Left lung (tissue), 10 donors: ENCODE measurements around the gene POLR2I. TPM values are rescaled to one million over a fixed set of nuclear protein-coding genes. Genes with fewer than 3 reads are reported as not detected.
"Not testable (repeated sequence)": the region's sequence is repeated elsewhere in the genome, so short reads cannot be mapped to it uniquely, and the experiment has no call there.

Experiments
- ATAC-seq: fragments of 200-7000 bp; cut with Tn5 transposase; one replicate; pipeline ENCODE4 v1.9.1; 2020; ENCODE audit warnings: moderate library complexity
- DNase-seq, 4 donors: peaks; one replicate each; pipeline ENCODE4 v3.0.0-alpha.2; 2013 to 2020
- H3K27ac ChIP-seq, 2 donors: fragments of 200-600 bp; sonication (generic) in 1 of 2; one replicate each; pipeline versions ENCODE4 v1.5.0 to v1.8.0; 2020 to 2021
- H3K27me3 ChIP-seq, 2 donors: fragments of 200-600 bp; sonication (generic) in 1 of 2; one replicate each; pipeline versions ENCODE4 v1.5.0 to v1.8.0; 2020 to 2021
- H3K36me3 ChIP-seq, 2 donors: fragments of 200-600 bp; sonication (generic) in 1 of 2; one replicate each; pipeline versions ENCODE4 v1.5.0 to v1.8.0; 2020 to 2021
- H3K4me1 ChIP-seq, 2 donors: fragments of 200-600 bp; one replicate each; pipeline ENCODE4 v1.8.0; 2021
- H3K4me3 ChIP-seq, 2 donors: fragments of 200-600 bp; sonication (generic) in 1 of 2; one replicate each; pipeline versions ENCODE4 v1.5.0 to v1.8.0; 2020 to 2021; ENCODE audit warnings: mild to moderate bottlenecking in 1 of 2
- H3K9me3 ChIP-seq, 2 donors: fragments of 200-600 bp; sonication (generic) in 1 of 2; one replicate each; pipeline versions ENCODE4 v1.5.0 to v1.8.0; 2020 to 2021
- intact Hi-C, 2 donors: fragments of 100-400 bp; cut with DNase I; formaldehyde crosslinking; loops; one replicate each; pipeline versions ENCODE4 v1.11.2 to v1.14.2; 2022
- polyA plus RNA-seq, 6 donors: library from polyadenylated mRNA; unstranded; fragments of 120-200 nt; gene quantifications; one replicate each; pipeline ENCODE4 v1.2.1, GENCODE V29; 2013; ENCODE audit not compliant: insufficient read length in 6 of 6
- total RNA-seq, 2 donors: library from RNA; stranded (reverse); fragmentation: NEBNext Ultra II Directional; extraction: Animal tissue kit (Norgen Biotek cat#: 25700); gene quantifications; one replicate each; pipeline ENCODE4 v1.2.1, GENCODE V29; 2021
- TF ChIP-seq, protein P1 (sequence below), 2 donors: fragments of 200-600 bp; sonication (generic) in 1 of 2; IDR thresholded peaks; one replicate each; pipeline versions ENCODE4 v1.5.0 to v1.8.0; 2021; ENCODE audit warnings: antibody characterized with exemption in 2 of 2
- donor health status: DM: no; HTN: yes; CAD: no.
- donor health status: DM: no; HTN: no; CAD: no.

POLR2I gene
- total and polyA plus RNA-seq, 8 donors, result 35.8 to 52.4 (median 45.7) TPM

DNA sequence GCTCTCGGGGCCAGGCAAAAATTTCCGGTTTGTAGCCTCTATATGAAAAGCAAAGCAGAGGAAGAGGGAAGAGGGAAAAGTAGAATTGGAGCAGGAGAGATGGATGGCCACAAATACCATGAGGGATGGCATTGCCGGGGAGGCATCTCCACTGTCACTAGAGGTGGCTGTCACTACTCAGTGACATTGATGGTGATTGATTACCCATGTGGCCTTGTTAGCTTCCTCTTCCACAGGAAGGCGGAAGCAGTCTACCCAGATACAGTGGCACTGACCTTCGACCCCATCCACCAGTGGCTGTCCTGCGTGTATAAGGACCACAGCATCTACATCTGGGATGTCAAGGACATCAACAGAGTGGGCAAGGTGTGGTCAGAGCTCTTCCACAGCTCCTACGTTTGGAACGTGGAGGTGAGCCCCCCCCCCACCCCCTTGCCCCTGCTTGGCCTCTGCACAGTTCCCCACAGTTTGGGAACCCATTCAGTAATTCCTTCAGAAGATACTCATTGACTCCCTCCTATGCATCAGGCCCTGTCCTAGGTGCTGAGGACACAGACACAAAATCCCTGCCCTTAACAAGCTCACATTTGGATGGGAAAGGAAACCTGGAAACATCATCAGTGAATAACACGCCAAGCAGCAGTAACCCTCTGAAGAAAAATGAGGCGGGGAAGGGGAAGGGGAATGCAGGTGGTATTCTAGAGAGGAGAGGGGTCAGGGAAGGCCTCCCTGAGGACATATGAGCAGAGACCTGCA is 41.4 kb downstream of the POLR2I start:
- no peaks in the 10 kb centered on the region for H3K9me3 ChIP-seq
- no peaks in the 10 kb centered on the region for H3K4me1 ChIP-seq
- H3K36me3 ChIP-seq, result peaks cover 0 to 18% of the 10 kb centered on the region in 2 donors
- ATAC-seq (no peak), DNase-seq (no peak)
- intact Hi-C loops, result no loop called here
- TF ChIP-seq, protein P1, sequence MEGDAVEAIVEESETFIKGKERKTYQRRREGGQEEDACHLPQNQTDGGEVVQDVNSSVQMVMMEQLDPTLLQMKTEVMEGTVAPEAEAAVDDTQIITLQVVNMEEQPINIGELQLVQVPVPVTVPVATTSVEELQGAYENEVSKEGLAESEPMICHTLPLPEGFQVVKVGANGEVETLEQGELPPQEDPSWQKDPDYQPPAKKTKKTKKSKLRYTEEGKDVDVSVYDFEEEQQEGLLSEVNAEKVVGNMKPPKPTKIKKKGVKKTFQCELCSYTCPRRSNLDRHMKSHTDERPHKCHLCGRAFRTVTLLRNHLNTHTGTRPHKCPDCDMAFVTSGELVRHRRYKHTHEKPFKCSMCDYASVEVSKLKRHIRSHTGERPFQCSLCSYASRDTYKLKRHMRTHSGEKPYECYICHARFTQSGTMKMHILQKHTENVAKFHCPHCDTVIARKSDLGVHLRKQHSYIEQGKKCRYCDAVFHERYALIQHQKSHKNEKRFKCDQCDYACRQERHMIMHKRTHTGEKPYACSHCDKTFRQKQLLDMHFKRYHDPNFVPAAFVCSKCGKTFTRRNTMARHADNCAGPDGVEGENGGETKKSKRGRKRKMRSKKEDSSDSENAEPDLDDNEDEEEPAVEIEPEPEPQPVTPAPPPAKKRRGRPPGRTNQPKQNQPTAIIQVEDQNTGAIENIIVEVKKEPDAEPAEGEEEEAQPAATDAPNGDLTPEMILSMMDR (IDR thresholded peaks at IDR 0.05), result no peak
- H3K27me3 ChIP-seq, result no peaks in the 10 kb centered on the region
- H3K27ac ChIP-seq, result no peak overlapping the region
- no peak overlapping the region for H3K4me3 ChIP-seq

DNA sequence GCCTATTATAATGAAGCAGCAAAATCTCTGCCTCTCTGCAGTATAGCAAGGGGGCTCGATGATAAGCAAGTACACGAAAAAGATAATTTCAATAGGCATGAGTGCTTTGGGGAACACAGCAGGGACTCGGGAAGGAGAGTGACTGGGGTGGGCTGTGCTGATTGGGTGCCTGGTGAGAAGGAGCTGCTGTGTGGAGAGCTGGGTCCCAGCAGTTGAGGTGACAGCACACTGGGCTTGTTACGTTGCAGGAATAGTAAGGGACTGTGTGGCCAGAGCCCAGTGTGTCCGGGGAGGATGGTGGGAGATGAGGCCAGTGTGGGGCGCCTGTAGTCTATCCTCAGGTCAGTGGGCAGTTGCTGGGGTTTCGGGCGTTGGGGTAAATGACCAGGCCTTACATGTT is 42.6 kb downstream of the POLR2I start:
- TF ChIP-seq, protein P1 (IDR thresholded peaks at IDR 0.05), result no peak
- DNase-seq, result no peak
- peaks cover 0 to 29% of the 10 kb centered on the region in 2 donors for H3K36me3 ChIP-seq
- ATAC-seq, result no peak
- H3K9me3 ChIP-seq, result no peaks in the 10 kb centered on the region
- intact Hi-C loops, result no loop called here
- no peaks in the 10 kb centered on the region for H3K4me1 ChIP-seq
- no peak overlapping the region for H3K27ac ChIP-seq
- H3K27me3 ChIP-seq, result no peaks in the 10 kb centered on the region
- no peak overlapping the region for H3K4me3 ChIP-seq

DNA sequence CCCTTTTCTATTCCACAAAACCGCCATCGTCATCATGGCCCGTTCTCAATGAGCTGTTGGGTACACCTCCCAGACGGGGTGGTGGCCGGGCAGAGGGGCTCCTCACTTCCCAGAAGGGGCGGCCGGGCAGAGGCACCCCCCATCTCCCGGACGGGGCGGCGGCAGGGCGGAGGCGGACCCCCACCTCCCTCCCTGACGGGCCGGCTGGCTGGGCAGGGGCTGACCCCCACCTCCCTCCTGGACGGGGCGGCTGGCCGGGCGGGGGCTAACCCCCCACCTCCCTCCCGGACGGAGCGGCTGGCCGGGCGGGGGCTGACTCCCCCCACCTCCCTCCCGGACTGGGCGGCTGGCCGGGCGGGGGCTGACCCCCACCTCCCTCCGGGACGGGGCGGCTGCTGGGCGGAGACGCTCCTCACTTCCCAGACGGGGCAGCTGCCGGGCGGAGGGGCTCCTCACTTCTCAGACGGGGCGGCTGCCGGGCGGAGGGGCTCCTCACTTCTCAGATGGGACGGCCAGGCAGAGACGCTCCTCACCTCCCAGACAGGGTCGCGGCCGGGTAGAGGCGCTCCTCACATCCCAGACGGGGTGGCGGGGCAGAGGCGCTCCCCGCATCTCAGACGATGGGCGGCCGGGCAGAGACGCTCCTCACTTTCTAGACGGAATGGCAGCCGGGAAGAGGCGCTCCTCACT is 45.7 kb downstream of the POLR2I start:
- H3K4me1 ChIP-seq, H3K4me3 ChIP-seq, DNase-seq, H3K9me3 ChIP-seq, ATAC-seq, H3K27me3 ChIP-seq, intact Hi-C loops, H3K27ac ChIP-seq: not testable (repeated sequence)
- H3K36me3 ChIP-seq, result peaks cover 0 to 34% of the 10 kb centered on the region in 2 donors

DNA sequence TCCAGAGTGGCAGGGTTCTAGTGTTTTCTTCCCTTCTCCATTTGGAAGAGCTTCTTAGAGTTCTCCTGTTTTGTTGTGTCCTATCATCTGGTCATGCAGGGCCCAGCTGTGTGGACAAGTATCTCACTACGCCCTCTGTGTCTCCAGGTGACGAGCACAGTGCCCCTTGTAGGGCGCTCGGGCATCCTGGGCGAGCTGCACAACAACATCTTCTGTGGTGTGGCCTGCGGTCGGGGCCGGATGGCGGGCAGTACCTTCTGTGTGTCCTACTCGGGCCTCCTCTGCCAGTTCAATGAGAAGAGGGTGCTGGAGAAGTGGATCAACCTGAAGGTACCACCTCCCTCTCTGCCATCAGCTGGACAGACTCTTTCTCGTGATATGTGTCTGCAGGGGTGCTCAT is 47.0 kb downstream of the POLR2I start:
- TF ChIP-seq, protein P1 (IDR thresholded peaks at IDR 0.05), result no peak
- no peaks in the 10 kb centered on the region for H3K9me3 ChIP-seq
- no peaks in the 10 kb centered on the region for H3K27me3 ChIP-seq
- peaks cover 0 to 25% of the 10 kb centered on the region in 2 donors for H3K36me3 ChIP-seq
- DNase-seq (no peak), ATAC-seq (no peak)
- intact Hi-C loops, result no loop called here
- H3K27ac ChIP-seq, result no peak overlapping the region
- no peaks in the 10 kb centered on the region for H3K4me1 ChIP-seq
- H3K4me3 ChIP-seq, result no peak overlapping the region

DNA sequence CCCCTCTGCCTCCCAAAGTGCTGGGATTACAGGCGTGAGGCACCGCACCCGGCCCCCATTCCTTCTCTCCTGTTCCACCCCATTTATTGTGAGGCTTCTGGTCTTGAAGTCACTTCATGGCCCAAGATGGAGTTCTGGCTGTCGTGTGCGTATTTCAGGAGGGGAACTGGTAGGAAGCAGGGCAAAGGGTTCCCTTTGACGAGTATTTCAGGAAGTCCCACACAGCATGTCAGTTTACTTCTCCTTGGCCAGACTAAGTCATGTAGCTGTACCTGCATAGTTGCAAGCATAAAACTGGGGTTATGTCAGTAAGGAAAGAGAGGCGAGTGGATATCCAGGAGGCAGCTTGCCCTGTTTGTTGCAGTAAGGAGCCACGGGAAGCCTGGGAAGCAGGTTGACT is 49.8 kb downstream of the POLR2I start:
- intact Hi-C loops, result no loop called here
- TF ChIP-seq, protein P1 (IDR thresholded peaks at IDR 0.05), result no peak
- ATAC-seq (no peak), DNase-seq (no peak)
- Histone ChIP-seq H3K9me3 (no peaks in the 10 kb centered on the region), H3K27me3 (no peaks in the 10 kb centered on the region), H3K36me3 (peaks cover 0 to 33% of the 10 kb centered on the region in 2 donors), H3K4me1 (no peaks in the 10 kb centered on the region), H3K4me3 (no peak overlapping the region), H3K27ac (no peak overlapping the region)

Other genes starting within 250 kb of the POLR2I start
- gene APLP1, start 246.3 kb downstream of the POLR2I start, total RNA-seq, result 1 to 10 TPM; 3.0 to 8.6 TPM
- gene APLP1, start 246.3 kb downstream of the POLR2I start, polyA plus RNA-seq, result 10 to 100 TPM in 1 of 6 donors, 1 to 10 TPM in 5; 8.0 to 11.0 (median 9.3) TPM
- 10 to 100 TPM; 11.8 to 19.1 TPM for gene NFKBID, start 214.3 kb downstream of the POLR2I start, total RNA-seq
- gene NFKBID, start 214.3 kb downstream of the POLR2I start, polyA plus RNA-seq, result 1 to 10 TPM; 3.7 to 9.5 (median 7.2) TPM
- gene HCST, start 212.3 kb downstream of the POLR2I start, total RNA-seq, result 10 to 100 TPM; 24.7 to 26.0 TPM
- gene HCST, start 212.3 kb downstream of the POLR2I start, polyA plus RNA-seq, result 1 to 10 TPM; 3.6 to 5.9 (median 4.4) TPM
- 100 to 1,000 TPM; 205 to 407 TPM for gene TYROBP, start 206.6 kb downstream of the POLR2I start, total RNA-seq
- 10 to 100 TPM; 12.3 to 15.7 (median 13.3) TPM for gene TYROBP, start 206.6 kb downstream of the POLR2I start, polyA plus RNA-seq
- 10 to 100 TPM; 12.2 to 14.8 TPM for gene LRFN3, start 178.5 kb downstream of the POLR2I start, total RNA-seq
- gene LRFN3, start 178.5 kb downstream of the POLR2I start, polyA plus RNA-seq, result 10 to 100 TPM in 3 of 6 donors, 1 to 10 TPM in 3; 8.0 to 13.6 (median 11.1) TPM
- 10 to 100 TPM; 14.0 to 16.5 TPM for gene SDHAF1, start 119.7 kb downstream of the POLR2I start, total RNA-seq
- 10 to 100 TPM in 5 of 6 donors, 1 to 10 TPM in 1; 9.4 to 13.3 (median 10.9) TPM for gene SDHAF1, start 119.7 kb downstream of the POLR2I start, polyA plus RNA-seq
- 10 to 100 TPM; 11.2 to 13.1 TPM for gene SYNE4, start 106.1 kb downstream of the POLR2I start, total RNA-seq
- 10 to 100 TPM in 1 of 6 donors, 1 to 10 TPM in 5; 6.8 to 10.4 (median 8.2) TPM for gene SYNE4, start 106.1 kb downstream of the POLR2I start, polyA plus RNA-seq
- 10 to 100 TPM; 19.3 to 22.7 TPM for gene ALKBH6, start 100.7 kb downstream of the POLR2I start, total RNA-seq
- 10 to 100 TPM; 16.8 to 21.0 (median 19.2) TPM for gene ALKBH6, start 100.7 kb downstream of the POLR2I start, polyA plus RNA-seq
- gene CLIP3, start 82.0 kb downstream of the POLR2I start, total RNA-seq, result 10 to 100 TPM in 1 of 2 donors, 1 to 10 TPM in 1; 5.8 to 16.6 TPM
- 10 to 100 TPM; 22.4 to 33.0 (median 31.5) TPM for gene CLIP3, start 82.0 kb downstream of the POLR2I start, polyA plus RNA-seq
- gene THAP8, start 60.6 kb downstream of the POLR2I start, total RNA-seq, result 1 to 10 TPM; 7.1 to 7.2 TPM
- 1 to 10 TPM; 5.7 to 8.4 (median 6.9) TPM for gene THAP8, start 60.6 kb downstream of the POLR2I start, polyA plus RNA-seq
- 1 to 10 TPM; 3.7 to 4.3 TPM for gene WDR62, start 60.0 kb downstream of the POLR2I start, total RNA-seq
- gene WDR62, start 60.0 kb downstream of the POLR2I start, polyA plus RNA-seq, result 1 to 10 TPM; 4.0 to 6.7 (median 4.5) TPM
- gene OVOL3, start 3.7 kb downstream of the POLR2I start, total RNA-seq, result not detected
- gene OVOL3, start 3.7 kb downstream of the POLR2I start, polyA plus RNA-seq, result under 1 TPM in 2 of 6 donors, not detected in 4; 0.27 to 0.34 TPM
- 100 to 1,000 TPM; 116 to 130 TPM for gene TBCB, start 593 bp upstream of the POLR2I start, total RNA-seq
- gene TBCB, start 593 bp upstream of the POLR2I start, polyA plus RNA-seq, result 100 to 1,000 TPM in 4 of 6 donors, 10 to 100 TPM in 2; 90.2 to 122 (median 111) TPM
- 100 to 1,000 TPM; 688 to 720 TPM for gene CAPNS1, start 25.2 kb upstream of the POLR2I start, total RNA-seq
- gene CAPNS1, start 25.2 kb upstream of the POLR2I start, polyA plus RNA-seq, result 100 to 1,000 TPM; 479 to 615 (median 546) TPM
- gene COX7A1, start 37.6 kb upstream of the POLR2I start, total RNA-seq, result 10 to 100 TPM; 47.1 to 64.9 TPM
- 10 to 100 TPM; 29.4 to 47.3 (median 35.1) TPM for gene COX7A1, start 37.6 kb upstream of the POLR2I start, polyA plus RNA-seq
- 1 to 10 TPM; 3.2 to 3.5 TPM for gene ZNF565, start 99.8 kb upstream of the POLR2I start, total RNA-seq
- 1 to 10 TPM; 7.1 to 8.3 (median 7.8) TPM for gene ZNF565, start 99.8 kb upstream of the POLR2I start, polyA plus RNA-seq
- gene ZNF146, start 100.2 kb upstream of the POLR2I start, total RNA-seq, result 10 to 100 TPM; 42.8 to 47.7 TPM
- 100 to 1,000 TPM; 112 to 140 (median 121) TPM for gene ZNF146, start 100.2 kb upstream of the POLR2I start, polyA plus RNA-seq